HFF-Myc (cell line): Measurements from ENCODE around the gene SH3PXD2A.

ENCODE experiments used
- DNase-seq: peaks from one replicate; pipeline ENCODE4 v3.0.0-alpha.2; 2011; ENCODE audit warnings: low read depth; ENCODE audit errors: extremely low read depth
- H3K4me3 ChIP-seq: replicated peaks from 2 replicates; pipeline ENCODE4 v1.5.1; 2011; ENCODE audit warnings: low read depth, mild to moderate bottlenecking, control low read depth, low read length
- TF ChIP-seq, protein P1 (sequence below): IDR thresholded peaks from 2 replicates; pipeline ENCODE4 v1.5.1; 2012; ENCODE audit warnings: mild to moderate bottlenecking, low read depth, low read length, control low read depth; ENCODE audit errors: missing control alignments

The SH3PXD2A gene

GRCh38 chr10:103855852-103856796 is 748 bp upstream of the SH3PXD2A start:
- TF ChIP-seq, protein P1, sequence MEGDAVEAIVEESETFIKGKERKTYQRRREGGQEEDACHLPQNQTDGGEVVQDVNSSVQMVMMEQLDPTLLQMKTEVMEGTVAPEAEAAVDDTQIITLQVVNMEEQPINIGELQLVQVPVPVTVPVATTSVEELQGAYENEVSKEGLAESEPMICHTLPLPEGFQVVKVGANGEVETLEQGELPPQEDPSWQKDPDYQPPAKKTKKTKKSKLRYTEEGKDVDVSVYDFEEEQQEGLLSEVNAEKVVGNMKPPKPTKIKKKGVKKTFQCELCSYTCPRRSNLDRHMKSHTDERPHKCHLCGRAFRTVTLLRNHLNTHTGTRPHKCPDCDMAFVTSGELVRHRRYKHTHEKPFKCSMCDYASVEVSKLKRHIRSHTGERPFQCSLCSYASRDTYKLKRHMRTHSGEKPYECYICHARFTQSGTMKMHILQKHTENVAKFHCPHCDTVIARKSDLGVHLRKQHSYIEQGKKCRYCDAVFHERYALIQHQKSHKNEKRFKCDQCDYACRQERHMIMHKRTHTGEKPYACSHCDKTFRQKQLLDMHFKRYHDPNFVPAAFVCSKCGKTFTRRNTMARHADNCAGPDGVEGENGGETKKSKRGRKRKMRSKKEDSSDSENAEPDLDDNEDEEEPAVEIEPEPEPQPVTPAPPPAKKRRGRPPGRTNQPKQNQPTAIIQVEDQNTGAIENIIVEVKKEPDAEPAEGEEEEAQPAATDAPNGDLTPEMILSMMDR = no peak
- no peak for DNase-seq
- peak overlapping the region; percentile 50 for H3K4me3 ChIP-seq

DNA sequence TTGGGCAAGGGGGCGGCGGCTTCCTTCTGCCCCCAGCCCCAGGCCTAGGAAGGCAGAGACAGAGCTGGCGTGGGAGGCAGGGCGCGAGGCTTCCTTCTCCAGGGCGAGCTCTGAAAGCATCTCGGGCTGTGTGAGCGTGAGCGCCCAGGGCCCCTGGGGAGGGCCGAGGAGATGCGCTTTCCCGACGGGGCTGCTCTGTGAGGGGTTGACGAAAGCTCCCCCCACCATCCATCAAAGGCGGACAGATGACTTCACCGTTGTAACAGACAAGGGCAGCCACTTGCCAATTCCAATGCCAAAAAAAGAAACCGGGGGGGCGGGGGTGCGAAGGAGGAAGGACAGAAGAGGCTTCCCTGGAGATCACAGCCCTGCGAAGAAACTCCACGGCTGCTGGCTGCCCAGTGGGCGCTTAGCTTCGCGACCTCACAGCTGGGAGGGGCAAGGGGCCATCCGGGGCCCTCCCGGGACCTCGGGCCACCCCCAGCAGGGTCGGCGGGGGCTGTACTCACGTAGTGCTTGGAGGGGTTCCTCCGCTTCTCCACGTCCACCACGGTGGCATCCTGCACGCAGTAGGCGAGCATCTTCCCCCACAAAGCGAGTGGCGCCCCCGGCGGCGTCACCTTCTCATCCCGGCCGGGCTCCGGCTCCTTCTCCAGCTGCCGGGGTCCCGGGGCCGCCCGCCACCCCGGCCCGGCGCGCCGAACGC is 537 bp downstream of the SH3PXD2A start:
- TF ChIP-seq, protein P1 = no peak
- peak overlapping the region; percentile 50 for H3K4me3 ChIP-seq
- no peak for DNase-seq

DNA sequence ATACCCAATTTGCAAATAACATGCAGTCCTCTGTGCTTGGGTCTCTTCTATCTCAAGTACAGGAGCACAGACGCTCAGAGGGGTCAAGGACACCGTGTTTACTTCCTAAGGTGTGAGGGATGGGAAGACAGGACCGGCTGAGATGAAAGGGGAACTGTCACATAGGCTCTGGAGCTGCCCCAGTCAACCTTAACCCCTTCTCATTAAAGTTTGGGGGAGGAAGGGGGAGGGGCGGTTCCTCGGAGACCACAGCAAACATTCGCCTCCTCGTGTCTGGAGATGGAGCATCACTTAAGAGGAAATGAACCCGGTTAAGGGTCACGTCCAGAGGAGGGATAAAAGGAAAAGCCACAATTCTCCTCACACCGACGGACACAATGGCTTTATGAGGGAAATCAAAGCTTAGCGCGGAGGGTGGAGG is 1.1 kb downstream of the SH3PXD2A start:
- TF ChIP-seq, protein P1 = no peak
- H3K4me3 ChIP-seq = peak overlapping the region; percentile 50
- no peak for DNase-seq

GRCh38 chr10:103853428-103854264 is 1.7 kb downstream of the SH3PXD2A start:
- peak overlapping the region; percentile 50 for H3K4me3 ChIP-seq
- no peak for DNase-seq
- TF ChIP-seq, protein P1 = no peak

DNA sequence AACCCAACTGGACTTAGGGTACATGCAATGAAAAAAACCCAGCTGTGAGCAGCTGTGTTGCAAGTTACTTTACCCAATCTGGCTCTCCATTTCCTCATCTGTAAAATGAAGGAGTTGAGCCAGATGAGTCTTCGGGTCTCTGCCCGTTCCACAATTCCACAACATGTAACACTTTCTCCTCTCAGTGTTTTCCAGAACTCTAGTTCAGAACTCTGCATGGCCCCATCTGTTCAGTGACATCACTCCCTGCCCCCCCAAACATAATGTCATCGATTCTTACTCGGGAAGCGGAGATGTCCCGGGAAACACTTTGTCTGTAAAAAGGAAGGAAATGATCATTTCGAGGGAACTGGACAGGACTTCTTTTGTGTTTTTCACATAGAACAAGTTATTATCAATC is 2.5 kb downstream of the SH3PXD2A start:
- H3K4me3 ChIP-seq = no peak overlapping the region
- DNase-seq = no peak
- TF ChIP-seq, protein P1 = no peak

GRCh38 chr10:103852189-103852711 is 3.1 kb downstream of the SH3PXD2A start:
- H3K4me3 ChIP-seq = no peak overlapping the region
- no peak for DNase-seq
- TF ChIP-seq, protein P1 = no peak
